Lower lobe of right lung (tissue), 2 donors: ENCODE results near the gene EHD1. TPM values are rescaled to one million over a fixed set of nuclear protein-coding genes. Genes with fewer than 3 reads are reported as not detected.

Experiments
- ATAC-seq, 2 donors: fragments of 200-7000 bp; cut with Tn5 transposase; one replicate each; pipeline ENCODE4 v1.9.1; 2020 to 2022; ENCODE audit warnings: mild to moderate bottlenecking in 2 of 2, moderate library complexity in 2 of 2
- DNase-seq: peaks from one replicate; pipeline ENCODE4 v3.0.0-alpha.2; 2020
- H3K27ac ChIP-seq: fragments of 200-600 bp; one replicate; pipeline ENCODE4 v1.8.0; 2022
- H3K27me3 ChIP-seq: fragments of 200-600 bp; one replicate; pipeline ENCODE4 v1.8.0; 2022; ENCODE audit warnings: low read depth
- H3K36me3 ChIP-seq: fragments of 200-600 bp; one replicate; pipeline ENCODE4 v1.8.0; 2022; ENCODE audit warnings: mild to moderate bottlenecking
- H3K4me1 ChIP-seq: fragments of 200-600 bp; one replicate; pipeline ENCODE4 v1.8.0; 2022
- H3K4me3 ChIP-seq: fragments of 200-600 bp; one replicate; pipeline ENCODE4 v1.8.0; 2022; ENCODE audit warnings: mild to moderate bottlenecking
- H3K9me3 ChIP-seq: fragments of 200-600 bp; one replicate; pipeline ENCODE4 v1.8.0; 2022
- CTCF ChIP-seq: fragments of 200-600 bp; IDR thresholded peaks from one replicate; pipeline ENCODE4 v1.8.0; 2022; ENCODE audit warnings: antibody characterized with exemption, mild to moderate bottlenecking
- intact Hi-C: fragments of 100-400 bp; cut with DNase I; formaldehyde crosslinking; loops from one replicate; pipeline ENCODE4 v1.11.0; 2022
- total RNA-seq: library from RNA; stranded (reverse); fragmentation: NEBNext Ultra II Directional; extraction: Animal tissue kit (Norgen Biotek cat#: 25700); gene quantifications from one replicate; pipeline ENCODE4 v1.2.1, GENCODE V29; 2021
- donor health status: DM: no; HTN: yes; CAD: no; lungs with severe emphysema.

The EHD1 gene
- total RNA-seq, 1 donor from 2014 or later = 73.4 TPM

DNA sequence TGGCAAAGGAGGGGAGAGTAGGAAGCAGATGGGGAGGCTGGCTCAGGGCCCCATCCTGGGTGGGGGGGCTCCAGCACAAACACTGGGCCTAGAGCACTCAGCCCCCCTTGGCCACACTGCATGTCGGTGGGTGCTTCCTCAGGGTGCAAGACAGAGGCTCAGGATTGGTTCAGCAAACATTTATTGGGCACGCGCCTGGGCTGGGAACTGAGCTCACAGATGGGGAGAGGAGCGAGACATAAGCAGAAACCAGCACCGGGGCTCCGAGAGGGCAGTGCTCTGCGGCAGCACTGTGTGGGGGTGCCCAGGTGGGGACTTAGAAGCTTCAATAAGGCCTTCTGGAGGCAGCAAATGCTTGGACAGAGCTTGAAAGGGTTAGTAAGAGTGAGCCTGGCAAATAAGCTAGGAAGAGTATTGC, 12.1 kb upstream of the EHD1 start:
- intact Hi-C loops = no loop called here
- H3K4me3 ChIP-seq = no peak overlapping the region
- no peak for DNase-seq
- H3K4me1 ChIP-seq = peaks cover 28% of the 10 kb centered on the region
- no peak overlapping the region for H3K27ac ChIP-seq
- TF ChIP-seq CTCF = no peak
- no peaks in the 10 kb centered on the region for H3K27me3 ChIP-seq
- ATAC-seq = no peak
- H3K36me3 ChIP-seq = peaks cover 10% of the 10 kb centered on the region
- H3K9me3 ChIP-seq = no peaks in the 10 kb centered on the region

GRCh38 chr11:64888729-64889511, 10.5 kb upstream of the EHD1 start:
- Histone ChIP-seq H3K27me3 (no peaks in the 10 kb centered on the region), H3K4me1 (peaks cover 29% of the 10 kb centered on the region), H3K4me3 (no peak overlapping the region), H3K9me3 (no peaks in the 10 kb centered on the region), H3K36me3 (no peaks in the 10 kb centered on the region), H3K27ac (no peak overlapping the region)
- no peak for TF ChIP-seq CTCF
- DNase-seq (no peak), ATAC-seq (no peak)
- intact Hi-C loops = no loop called here

DNA sequence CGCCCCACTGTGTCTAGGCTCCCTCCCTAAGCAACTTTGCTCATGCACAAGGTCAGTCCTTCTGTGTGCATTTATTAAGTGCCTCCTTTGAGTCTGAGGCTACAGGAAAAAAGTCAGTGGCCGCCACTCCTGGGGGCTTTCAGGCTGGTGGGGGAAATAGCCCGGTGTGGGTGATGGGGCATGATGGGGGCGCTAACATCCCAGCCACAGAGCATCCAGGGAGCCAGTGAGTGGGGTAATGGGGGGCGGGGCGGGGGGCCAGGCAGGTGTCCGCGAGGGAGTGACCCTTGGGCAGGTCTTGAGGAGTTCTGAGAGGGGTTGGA, 9.9 kb upstream of the EHD1 start:
- peak overlapping the region; percentile 25 for H3K4me3 ChIP-seq
- no peak for ATAC-seq
- intact Hi-C loops = no loop called here

GRCh38 chr11:64887757-64888405, 9.5 kb upstream of the EHD1 start:
- ATAC-seq = peak; percentile 94
- DNase-seq = peak; percentile 91
- H3K36me3 ChIP-seq = no peaks in the 10 kb centered on the region
- TF ChIP-seq CTCF = peak; percentile 99
- intact Hi-C loops = no loop called here
- peak overlapping the region; percentile 44 for H3K27ac ChIP-seq
- peaks cover 22% of the 10 kb centered on the region for H3K4me1 ChIP-seq
- H3K27me3 ChIP-seq = no peaks in the 10 kb centered on the region
- H3K9me3 ChIP-seq = no peaks in the 10 kb centered on the region
- peak overlapping the region; percentile 25 for H3K4me3 ChIP-seq

More for the DNA sequence above, 9.9 kb upstream of the EHD1 start:
- TF ChIP-seq CTCF = no peak
- Histone ChIP-seq H3K9me3 (no peaks in the 10 kb centered on the region), H3K4me1 (peaks cover 23% of the 10 kb centered on the region), H3K27me3 (no peaks in the 10 kb centered on the region), H3K27ac (peak overlapping the region; percentile 44), H3K36me3 (no peaks in the 10 kb centered on the region)
- no peak for DNase-seq

DNA sequence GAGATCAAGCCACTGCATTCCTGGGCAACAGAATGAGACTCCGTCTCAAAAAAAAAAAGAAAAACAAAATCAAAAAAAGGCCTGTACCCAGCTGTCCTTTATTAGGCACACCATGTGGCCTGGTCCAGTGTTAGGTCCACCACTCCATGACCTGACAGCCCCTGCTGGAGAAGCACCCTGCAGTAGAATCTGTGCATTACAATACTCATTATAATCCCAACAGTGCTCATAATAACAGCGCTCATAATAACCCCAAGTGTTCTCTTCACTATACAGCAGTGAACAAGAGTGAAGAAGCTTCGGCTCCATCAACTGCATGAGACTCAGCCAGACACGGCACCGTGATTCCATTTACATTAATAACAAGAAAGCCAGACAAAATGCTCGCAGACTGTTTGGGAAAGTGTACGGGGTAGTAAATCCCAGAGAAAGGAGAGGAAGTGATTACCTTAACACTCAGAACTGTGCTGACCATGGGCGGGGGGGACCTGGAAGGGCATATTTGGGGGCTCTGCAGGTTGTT, 8.9 kb upstream of the EHD1 start:
- DNase-seq = no peak
- intact Hi-C loops = no loop called here
- H3K4me3 ChIP-seq = no peak overlapping the region
- no peak for ATAC-seq
- no peaks in the 10 kb centered on the region for H3K27me3 ChIP-seq
- no peak for TF ChIP-seq CTCF
- no peaks in the 10 kb centered on the region for H3K36me3 ChIP-seq
- peaks cover 22% of the 10 kb centered on the region for H3K4me1 ChIP-seq
- no peak overlapping the region for H3K27ac ChIP-seq
- no peaks in the 10 kb centered on the region for H3K9me3 ChIP-seq
